ENCODE measurements around the gene RNLS.

- TF ChIP-seq CTCF (IDR thresholded peaks at IDR 0.05), result no peak
- no peak for TF ChIP-seq POLR2A (IDR thresholded peaks at IDR 0.05)
These were observed 108.9 kb downstream of the RNLS start for GRCh38 chr10:88473989-88474883.

Measured in thyroid gland (tissue), 4 donors.